ENCODE data around the gene CGB1.
"Not testable (repeated sequence)": the region's sequence is repeated elsewhere in the genome, so short reads cannot be mapped to it uniquely, and the experiment has no call there.

DNA sequence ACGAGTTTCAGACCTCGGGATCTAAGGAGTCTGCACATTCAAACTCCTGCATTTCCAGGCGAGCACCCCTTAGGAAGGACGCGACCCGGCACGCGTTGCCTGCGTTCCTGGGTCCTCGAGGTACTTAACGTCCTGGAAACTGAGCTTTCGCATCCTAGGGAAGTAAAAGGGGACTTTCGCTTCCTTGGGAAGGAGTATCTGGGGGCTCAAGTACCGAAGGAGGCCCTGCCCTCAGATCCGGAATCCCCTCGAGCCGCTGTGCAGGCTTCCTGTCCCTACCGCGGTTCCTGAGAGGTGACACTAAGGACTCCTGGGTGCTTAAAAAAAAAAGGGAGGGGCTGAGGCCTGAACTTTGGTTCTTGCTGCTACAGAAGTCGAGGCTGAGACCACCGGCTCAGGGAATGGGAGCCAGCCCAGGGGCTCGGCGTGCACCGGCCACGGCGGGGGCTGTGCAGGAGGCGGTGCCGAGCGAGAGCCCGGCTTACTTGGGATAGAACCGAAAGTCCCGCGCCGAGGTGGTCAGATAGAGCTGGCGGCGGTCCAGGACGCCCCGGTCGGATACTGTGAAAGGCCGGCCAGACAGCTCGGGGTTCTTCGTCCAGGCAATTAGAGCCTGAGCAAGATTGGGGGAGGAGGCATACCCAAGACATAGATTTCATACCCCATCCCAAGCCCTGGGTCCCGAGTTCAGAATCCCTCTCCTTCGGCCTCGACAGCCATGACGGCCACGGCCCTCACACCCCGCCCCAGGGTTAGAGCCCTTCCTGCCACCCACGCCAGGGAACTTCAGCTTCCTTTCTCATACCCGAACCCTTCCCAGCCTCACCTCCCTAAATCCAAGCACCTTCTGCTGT is 18.1 kb downstream of the CGB1 start:
- TF ChIP-seq, protein P1, sequence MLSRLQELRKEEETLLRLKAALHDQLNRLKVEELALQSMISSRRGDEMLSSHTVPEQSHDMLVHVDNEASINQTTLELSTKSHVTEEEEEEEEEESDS (CRISPR knock-in tag; IDR thresholded peaks at IDR 0.05; ENCODE audit: borderline replicate concordance), result not testable (repeated sequence)
- TF ChIP-seq REPIN1 (CRISPR knock-in tag; IDR thresholded peaks at IDR 0.05; ENCODE audit: borderline replicate concordance, low read depth); TAF1 (CRISPR knock-in tag; IDR thresholded peaks at IDR 0.05); MIER3 (CRISPR knock-in tag; IDR thresholded peaks at IDR 0.05; ENCODE audit: borderline replicate concordance); MED8 (CRISPR knock-in tag; IDR thresholded peaks at IDR 0.05; ENCODE audit: insufficient replicate concordance): not testable (repeated sequence)
- TF ChIP-seq, protein P2, sequence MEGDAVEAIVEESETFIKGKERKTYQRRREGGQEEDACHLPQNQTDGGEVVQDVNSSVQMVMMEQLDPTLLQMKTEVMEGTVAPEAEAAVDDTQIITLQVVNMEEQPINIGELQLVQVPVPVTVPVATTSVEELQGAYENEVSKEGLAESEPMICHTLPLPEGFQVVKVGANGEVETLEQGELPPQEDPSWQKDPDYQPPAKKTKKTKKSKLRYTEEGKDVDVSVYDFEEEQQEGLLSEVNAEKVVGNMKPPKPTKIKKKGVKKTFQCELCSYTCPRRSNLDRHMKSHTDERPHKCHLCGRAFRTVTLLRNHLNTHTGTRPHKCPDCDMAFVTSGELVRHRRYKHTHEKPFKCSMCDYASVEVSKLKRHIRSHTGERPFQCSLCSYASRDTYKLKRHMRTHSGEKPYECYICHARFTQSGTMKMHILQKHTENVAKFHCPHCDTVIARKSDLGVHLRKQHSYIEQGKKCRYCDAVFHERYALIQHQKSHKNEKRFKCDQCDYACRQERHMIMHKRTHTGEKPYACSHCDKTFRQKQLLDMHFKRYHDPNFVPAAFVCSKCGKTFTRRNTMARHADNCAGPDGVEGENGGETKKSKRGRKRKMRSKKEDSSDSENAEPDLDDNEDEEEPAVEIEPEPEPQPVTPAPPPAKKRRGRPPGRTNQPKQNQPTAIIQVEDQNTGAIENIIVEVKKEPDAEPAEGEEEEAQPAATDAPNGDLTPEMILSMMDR (CRISPR knock-in tag; IDR thresholded peaks at IDR 0.05), result not testable (repeated sequence)
- TF ChIP-seq, protein P3, sequence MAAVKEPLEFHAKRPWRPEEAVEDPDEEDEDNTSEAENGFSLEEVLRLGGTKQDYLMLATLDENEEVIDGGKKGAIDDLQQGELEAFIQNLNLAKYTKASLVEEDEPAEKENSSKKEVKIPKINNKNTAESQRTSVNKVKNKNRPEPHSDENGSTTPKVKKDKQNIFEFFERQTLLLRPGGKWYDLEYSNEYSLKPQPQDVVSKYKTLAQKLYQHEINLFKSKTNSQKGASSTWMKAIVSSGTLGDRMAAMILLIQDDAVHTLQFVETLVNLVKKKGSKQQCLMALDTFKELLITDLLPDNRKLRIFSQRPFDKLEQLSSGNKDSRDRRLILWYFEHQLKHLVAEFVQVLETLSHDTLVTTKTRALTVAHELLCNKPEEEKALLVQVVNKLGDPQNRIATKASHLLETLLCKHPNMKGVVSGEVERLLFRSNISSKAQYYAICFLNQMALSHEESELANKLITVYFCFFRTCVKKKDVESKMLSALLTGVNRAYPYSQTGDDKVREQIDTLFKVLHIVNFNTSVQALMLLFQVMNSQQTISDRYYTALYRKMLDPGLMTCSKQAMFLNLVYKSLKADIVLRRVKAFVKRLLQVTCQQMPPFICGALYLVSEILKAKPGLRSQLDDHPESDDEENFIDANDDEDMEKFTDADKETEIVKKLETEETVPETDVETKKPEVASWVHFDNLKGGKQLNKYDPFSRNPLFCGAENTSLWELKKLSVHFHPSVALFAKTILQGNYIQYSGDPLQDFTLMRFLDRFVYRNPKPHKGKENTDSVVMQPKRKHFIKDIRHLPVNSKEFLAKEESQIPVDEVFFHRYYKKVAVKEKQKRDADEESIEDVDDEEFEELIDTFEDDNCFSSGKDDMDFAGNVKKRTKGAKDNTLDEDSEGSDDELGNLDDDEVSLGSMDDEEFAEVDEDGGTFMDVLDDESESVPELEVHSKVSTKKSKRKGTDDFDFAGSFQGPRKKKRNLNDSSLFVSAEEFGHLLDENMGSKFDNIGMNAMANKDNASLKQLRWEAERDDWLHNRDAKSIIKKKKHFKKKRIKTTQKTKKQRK (IDR thresholded peaks at IDR 0.05; ENCODE audit: low read length), result not testable (repeated sequence)
